Nephron progenitor cell (in vitro differentiated cells): ENCODE data around the gene LRP1.
A peak's percentile ranks its signal among the peaks of the same experiment; 100 is the strongest.

ENCODE experiments used
- DNase-seq: peaks from one replicate; pipeline ENCODE4 v3.0.0; 2021
- H3K27ac Mint-ChIP-seq: 2 replicates; pipeline ENCODE4 v1.8.0; 2021; ENCODE audit warnings: mild to moderate bottlenecking, moderate library complexity, mixed read lengths
- H3K27me3 Mint-ChIP-seq: 2 replicates; pipeline ENCODE4 v1.8.0; 2021; ENCODE audit warnings: mild to moderate bottlenecking, low read depth, mixed read lengths; ENCODE audit not compliant: poor library complexity
- H3K36me3 Mint-ChIP-seq: 2 replicates; pipeline ENCODE4 v1.8.0; 2021; ENCODE audit warnings: low read depth, mixed read lengths
- H3K4me1 Mint-ChIP-seq: 2 replicates; pipeline ENCODE4 v1.8.0; 2021; ENCODE audit warnings: mixed read lengths
- H3K4me3 Mint-ChIP-seq: 2 replicates; pipeline ENCODE4 v1.8.0; 2021; ENCODE audit warnings: mild to moderate bottlenecking, moderate library complexity, mixed read lengths
- H3K9me3 Mint-ChIP-seq: 2 replicates; pipeline ENCODE4 v1.8.0; 2021; ENCODE audit warnings: mild to moderate bottlenecking, moderate library complexity, mixed read lengths
- TF ChIP-seq, protein P1 (sequence below): fragments of 200-600 bp; sonication (generic); IDR thresholded peaks from 2 replicates; pipeline ENCODE4 v1.5.0; 2021; ENCODE audit warnings: antibody characterized with exemption

Gene LRP1

DNA sequence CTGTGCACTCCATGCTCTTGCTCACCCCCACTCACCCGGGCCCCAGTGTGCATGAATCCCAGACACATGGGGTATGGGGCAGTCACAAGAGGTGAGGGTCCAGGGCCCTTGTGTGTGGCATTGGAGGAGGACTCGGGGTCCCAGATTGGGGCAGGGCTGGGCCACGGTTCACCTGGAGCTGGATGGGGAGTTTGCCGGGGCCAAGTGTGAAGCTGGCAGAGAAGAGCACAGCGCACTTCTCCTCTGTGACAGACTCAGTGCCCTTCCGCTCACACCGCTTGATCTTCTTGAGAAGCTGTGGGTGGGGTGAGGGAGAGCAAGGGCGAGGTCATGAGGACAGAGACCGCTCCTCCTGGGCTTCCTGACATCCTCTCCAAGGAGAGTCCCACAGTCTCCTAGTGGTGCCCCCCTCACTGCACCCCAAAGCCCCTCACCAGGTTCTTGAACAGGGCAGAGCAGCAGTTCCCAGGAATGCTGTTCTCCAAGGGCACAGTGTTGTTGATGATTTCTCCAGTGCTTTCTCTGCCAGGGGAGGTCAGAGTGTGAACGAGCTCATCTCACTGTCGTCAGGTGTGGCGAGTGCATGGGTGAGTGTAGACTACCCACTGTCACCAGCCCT, 23.9 kb upstream of the LRP1 start:
- DNase-seq: no peak
- Mint-ChIP-seq H3K4me3 (no peak overlapping the region), H3K27ac (peak overlapping the region; percentile 61), H3K27me3 (no peaks in the 10 kb centered on the region), H3K36me3 (peaks cover 50% of the 10 kb centered on the region), H3K4me1 (peaks cover 31% of the 10 kb centered on the region), H3K9me3 (no peaks in the 10 kb centered on the region)
- TF ChIP-seq, protein P1, sequence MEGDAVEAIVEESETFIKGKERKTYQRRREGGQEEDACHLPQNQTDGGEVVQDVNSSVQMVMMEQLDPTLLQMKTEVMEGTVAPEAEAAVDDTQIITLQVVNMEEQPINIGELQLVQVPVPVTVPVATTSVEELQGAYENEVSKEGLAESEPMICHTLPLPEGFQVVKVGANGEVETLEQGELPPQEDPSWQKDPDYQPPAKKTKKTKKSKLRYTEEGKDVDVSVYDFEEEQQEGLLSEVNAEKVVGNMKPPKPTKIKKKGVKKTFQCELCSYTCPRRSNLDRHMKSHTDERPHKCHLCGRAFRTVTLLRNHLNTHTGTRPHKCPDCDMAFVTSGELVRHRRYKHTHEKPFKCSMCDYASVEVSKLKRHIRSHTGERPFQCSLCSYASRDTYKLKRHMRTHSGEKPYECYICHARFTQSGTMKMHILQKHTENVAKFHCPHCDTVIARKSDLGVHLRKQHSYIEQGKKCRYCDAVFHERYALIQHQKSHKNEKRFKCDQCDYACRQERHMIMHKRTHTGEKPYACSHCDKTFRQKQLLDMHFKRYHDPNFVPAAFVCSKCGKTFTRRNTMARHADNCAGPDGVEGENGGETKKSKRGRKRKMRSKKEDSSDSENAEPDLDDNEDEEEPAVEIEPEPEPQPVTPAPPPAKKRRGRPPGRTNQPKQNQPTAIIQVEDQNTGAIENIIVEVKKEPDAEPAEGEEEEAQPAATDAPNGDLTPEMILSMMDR: no peak

DNA sequence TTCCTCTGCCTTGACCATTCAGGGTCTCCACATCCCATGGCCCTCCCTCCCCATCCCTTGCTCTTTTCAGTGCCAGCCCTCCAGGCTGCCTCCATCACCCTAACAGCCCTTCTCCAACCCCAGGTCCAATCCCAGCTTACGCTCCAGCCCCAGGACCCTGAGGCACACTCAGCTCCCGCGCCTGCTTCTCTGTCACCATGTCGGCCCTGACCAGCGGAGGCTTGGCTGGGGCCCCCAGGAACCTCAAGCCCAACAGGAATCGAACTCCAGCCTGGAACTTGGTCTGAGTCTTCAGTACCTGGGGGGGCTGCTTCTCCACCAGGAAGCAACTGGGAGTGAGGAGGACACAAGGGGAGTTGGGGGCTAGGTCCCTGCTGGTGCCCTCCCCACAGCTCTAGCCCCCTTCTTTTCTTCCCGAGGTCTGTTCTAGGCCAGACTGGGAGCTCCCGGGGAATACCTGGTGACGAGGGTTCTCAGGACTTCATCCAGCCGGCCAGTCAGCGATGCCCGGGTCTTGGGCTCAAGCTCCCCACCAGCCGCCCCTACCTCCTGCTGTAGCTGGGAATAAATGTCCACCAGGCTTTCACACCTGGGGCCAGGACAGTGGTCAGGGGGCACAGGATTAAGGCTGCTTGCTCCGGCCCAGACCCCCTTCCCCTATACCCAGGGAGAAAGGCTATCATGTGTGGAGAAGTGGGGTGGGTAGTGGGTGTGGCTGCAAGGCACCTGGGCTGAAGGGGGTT, 23.1 kb upstream of the LRP1 start:
- Mint-ChIP-seq H3K27ac (peak overlapping the region; percentile 61), H3K4me3 (no peak overlapping the region), H3K36me3 (peaks cover 42% of the 10 kb centered on the region), H3K4me1 (peaks cover 39% of the 10 kb centered on the region), H3K9me3 (no peaks in the 10 kb centered on the region), H3K27me3 (no peaks in the 10 kb centered on the region)
- TF ChIP-seq, protein P1: no peak
- no peak for DNase-seq

DNA sequence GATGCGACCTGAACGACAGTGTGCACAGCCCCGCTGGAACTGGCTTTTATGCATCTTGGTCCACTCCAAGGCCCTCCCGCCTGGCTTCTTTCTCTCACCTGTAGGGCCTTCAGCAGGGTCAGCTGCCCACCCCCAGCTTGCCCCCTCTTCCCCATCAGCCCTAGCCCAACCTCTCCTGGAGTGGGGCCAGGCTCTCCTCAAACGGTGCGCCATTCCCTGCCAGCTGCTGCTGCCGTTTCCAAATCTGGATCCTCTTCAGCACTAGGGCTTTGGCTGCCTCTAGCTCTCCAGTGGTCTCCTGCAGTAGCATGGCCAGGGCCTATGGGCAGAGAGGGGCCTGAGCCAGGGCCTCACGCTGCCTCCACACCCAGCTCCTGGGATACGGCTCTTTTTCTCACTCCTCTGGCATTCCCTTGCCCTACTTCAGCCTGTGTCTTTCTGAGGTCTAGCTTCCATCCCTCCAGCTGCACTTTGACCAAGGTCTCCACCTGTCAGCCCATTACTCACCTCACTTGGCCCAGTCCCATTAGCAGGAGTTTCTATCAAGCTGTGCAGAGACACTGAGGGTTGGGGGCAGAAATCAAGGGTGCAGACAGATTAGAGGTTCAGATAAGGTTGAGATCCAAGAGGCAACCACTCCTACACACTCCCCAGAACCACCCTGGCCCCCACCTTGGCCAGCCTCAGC, 22.1 kb upstream of the LRP1 start:
- no peak overlapping the region for H3K27ac Mint-ChIP-seq
- no peaks in the 10 kb centered on the region for H3K9me3 Mint-ChIP-seq

GRCh38 chr12:57107456-57108155, 20.7 kb upstream of the LRP1 start:
- Mint-ChIP-seq H3K27ac (peak overlapping the region; percentile 47), H3K4me1 (peaks cover 54% of the 10 kb centered on the region), H3K27me3 (no peaks in the 10 kb centered on the region), H3K9me3 (no peaks in the 10 kb centered on the region), H3K4me3 (peak overlapping the region; percentile 52), H3K36me3 (peaks cover 36% of the 10 kb centered on the region)
- TF ChIP-seq, protein P1: no peak
- no peak for DNase-seq

More for the DNA sequence above, 22.1 kb upstream of the LRP1 start:
- Mint-ChIP-seq H3K4me1 (peaks cover 49% of the 10 kb centered on the region), H3K36me3 (peaks cover 36% of the 10 kb centered on the region), H3K27me3 (no peaks in the 10 kb centered on the region), H3K4me3 (no peak overlapping the region)
- no peak for DNase-seq
- TF ChIP-seq, protein P1: no peak

- TF ChIP-seq, protein P1: no peak
- H3K36me3 Mint-ChIP-seq: peaks cover 25% of the 10 kb centered on the region
- peak overlapping the region; percentile 83 for H3K4me3 Mint-ChIP-seq
- H3K27me3 Mint-ChIP-seq: no peaks in the 10 kb centered on the region
- peak overlapping the region; percentile 88 for H3K27ac Mint-ChIP-seq
- H3K4me1 Mint-ChIP-seq: peaks cover 58% of the 10 kb centered on the region
- no peaks in the 10 kb centered on the region for H3K9me3 Mint-ChIP-seq
- no peak for DNase-seq
Measured at GRCh38 chr12:57109207-57110103, 18.8 kb upstream of the LRP1 start.
